ENCODE data around the gene GNG12. TPM values are rescaled to one million over a fixed set of nuclear protein-coding genes. Genes with fewer than 3 reads are reported as not detected.

The GNG12 gene
- total and polyA plus RNA-seq, 9 of the 15 experiments (the other 6 are each of a cell fraction or from before 2014, with no cell fraction given) = 2.6 to 6.0 (median 4.1) TPM

GRCh38 chr1:67653304-67653703, 180.0 kb downstream of the GNG12 start:
- ChIA-PET POLR2A (interaction anchor here (0.7 to 0.9 kb wide), 2 partner anchors 34 to 59 kb away, joined by 3 read pairs; no protein-coding TSS in a partner anchor), CTCF (ENCODE audit: low intra/inter-chr PET ratio) (no interaction called here)
- DNase-seq (ENCODE audit: extremely low read depth in 1 of 4, low spot score in 3 of 4) (no peak), FAIRE-seq (no peak), ATAC-seq (no peak)
- no peaks in the 10 kb centered on the region for H3K79me2 ChIP-seq (ENCODE audit: control insufficient read depth, insufficient read depth, low read length)
- BruUV-seq (replicated peaks) = no TSS peak
- H3K9ac ChIP-seq (ENCODE audit: insufficient read depth in 1 of 2, low read depth in 2 of 2, low read length in 2 of 2) = no peak overlapping the region
- H4K20me1 ChIP-seq (replicated peaks; ENCODE audit: control insufficient read depth, insufficient read depth, low read length) = no peaks in the 10 kb centered on the region
- no peak overlapping the region for H3K4me2 ChIP-seq (ENCODE audit: insufficient read depth, low read length)
- no peak overlapping the region for H3K27ac ChIP-seq (ENCODE audit: extremely low read depth, low read depth, low read length)
- no peaks in the 10 kb centered on the region for H3K9me1 ChIP-seq (ENCODE audit: control insufficient read depth, insufficient read depth, low read length)
- intact Hi-C loops (cut with micrococcal nuclease) = no loop called here
- no peaks in the 10 kb centered on the region for H3K27me3 ChIP-seq (ENCODE audit: control insufficient read depth in 2 of 2, insufficient read depth in 2 of 2, low read length in 2 of 2)
- no peaks in the 10 kb centered on the region; a peak in 1 of 5 replicates for H3K4me1 ChIP-seq (replicated peaks in 1 of 2; ENCODE audit: control insufficient read depth in 2 of 2, insufficient read depth in 2 of 2, low read length in 2 of 2)
- peak overlapping the region; percentile 49; the same call in 1 of the 2 replicates for H2AFZ ChIP-seq (ENCODE audit: low read depth, low read length)
- no peak for TF ChIP-seq ZC3H11A (IDR thresholded peaks at IDR 0.05; ENCODE audit: low read depth, low read length)
- no peak for TF ChIP-seq CTBP1 (IDR thresholded peaks at IDR 0.05; ENCODE audit: borderline replicate concordance)
- no peak for TF ChIP-seq MBD2 (IDR thresholded peaks at IDR 0.05; ENCODE audit: borderline replicate concordance, low read depth)
- no peak for TF ChIP-seq HMG20A (CRISPR knock-in tag; conservative IDR thresholded peaks at IDR 0.05)
- no peak for TF ChIP-seq TCF7L2 (IDR thresholded peaks at IDR 0.05; ENCODE audit: low read depth, low read length)
- no peak for TF ChIP-seq ZNF239 (CRISPR knock-in tag; IDR thresholded peaks at IDR 0.05)
- TF ChIP-seq NFATC3 (IDR thresholded peaks at IDR 0.05) = no peak
- TF ChIP-seq KDM5B (IDR thresholded peaks at IDR 0.05; ENCODE audit: insufficient replicate concordance, low read depth, low read length) = no peak
- TF ChIP-seq ZNF146 (CRISPR knock-in tag; IDR thresholded peaks at IDR 0.05; ENCODE audit: unreplicated experiment) = no peak
- no peak for TF ChIP-seq TRIM28 (IDR thresholded peaks at IDR 0.05)
- no peak for TF ChIP-seq SETDB1 (IDR thresholded peaks at IDR 0.05; ENCODE audit: low read length)
- no peak for TF ChIP-seq TFAM (CRISPR knock-in tag; conservative IDR thresholded peaks at IDR 0.05)
- no peak for TF ChIP-seq PHTF2 (CRISPR knock-in tag; IDR thresholded peaks at IDR 0.05)
- TF ChIP-seq MCM7 (IDR thresholded peaks at IDR 0.05) = no peak
- no peak for TF ChIP-seq DPF2 (IDR thresholded peaks at IDR 0.05)
- TF ChIP-seq BRCA1 (IDR thresholded peaks at IDR 0.05) = no peak
- TF ChIP-seq BRCA1 (CRISPR knock-in tag; IDR thresholded peaks at IDR 0.05) = no peak
- no peak for TF ChIP-seq ETS2 (tag; IDR thresholded peaks at IDR 0.05; ENCODE audit: borderline replicate concordance, poor library complexity, severe bottlenecking)
- no peaks in the 10 kb centered on the region for H3K36me3 ChIP-seq (ENCODE audit: control insufficient read depth, insufficient read depth, low read length)
- in situ Hi-C loops (cut with MboI) = no loop called here
- no peaks in the 10 kb centered on the region for H3K9me3 ChIP-seq (replicated peaks; ENCODE audit: control insufficient read depth, insufficient read depth, low read depth, low read length)
- H3K4me3 ChIP-seq = no peak overlapping the region

Measured in K562 (cell line).